ENCODE results near the gene PPP1R12B.

GRCh38 chr1:202498542-202498941 lies 150.0 kb downstream of the PPP1R12B start:
- no peak for TF ChIP-seq EZH2 (IDR thresholded peaks at IDR 0.05; ENCODE audit: low read depth)
- TF ChIP-seq, protein P1, sequence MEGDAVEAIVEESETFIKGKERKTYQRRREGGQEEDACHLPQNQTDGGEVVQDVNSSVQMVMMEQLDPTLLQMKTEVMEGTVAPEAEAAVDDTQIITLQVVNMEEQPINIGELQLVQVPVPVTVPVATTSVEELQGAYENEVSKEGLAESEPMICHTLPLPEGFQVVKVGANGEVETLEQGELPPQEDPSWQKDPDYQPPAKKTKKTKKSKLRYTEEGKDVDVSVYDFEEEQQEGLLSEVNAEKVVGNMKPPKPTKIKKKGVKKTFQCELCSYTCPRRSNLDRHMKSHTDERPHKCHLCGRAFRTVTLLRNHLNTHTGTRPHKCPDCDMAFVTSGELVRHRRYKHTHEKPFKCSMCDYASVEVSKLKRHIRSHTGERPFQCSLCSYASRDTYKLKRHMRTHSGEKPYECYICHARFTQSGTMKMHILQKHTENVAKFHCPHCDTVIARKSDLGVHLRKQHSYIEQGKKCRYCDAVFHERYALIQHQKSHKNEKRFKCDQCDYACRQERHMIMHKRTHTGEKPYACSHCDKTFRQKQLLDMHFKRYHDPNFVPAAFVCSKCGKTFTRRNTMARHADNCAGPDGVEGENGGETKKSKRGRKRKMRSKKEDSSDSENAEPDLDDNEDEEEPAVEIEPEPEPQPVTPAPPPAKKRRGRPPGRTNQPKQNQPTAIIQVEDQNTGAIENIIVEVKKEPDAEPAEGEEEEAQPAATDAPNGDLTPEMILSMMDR (conservative IDR thresholded peaks at IDR 0.05) = no peak
